ENCODE results near the gene PPEF2.
A peak's percentile ranks its signal among the peaks of the same experiment; 100 is the strongest.
"Not testable (repeated sequence)": the region's sequence is repeated elsewhere in the genome, so short reads cannot be mapped to it uniquely, and the experiment has no call there.

Gene PPEF2, protein sequence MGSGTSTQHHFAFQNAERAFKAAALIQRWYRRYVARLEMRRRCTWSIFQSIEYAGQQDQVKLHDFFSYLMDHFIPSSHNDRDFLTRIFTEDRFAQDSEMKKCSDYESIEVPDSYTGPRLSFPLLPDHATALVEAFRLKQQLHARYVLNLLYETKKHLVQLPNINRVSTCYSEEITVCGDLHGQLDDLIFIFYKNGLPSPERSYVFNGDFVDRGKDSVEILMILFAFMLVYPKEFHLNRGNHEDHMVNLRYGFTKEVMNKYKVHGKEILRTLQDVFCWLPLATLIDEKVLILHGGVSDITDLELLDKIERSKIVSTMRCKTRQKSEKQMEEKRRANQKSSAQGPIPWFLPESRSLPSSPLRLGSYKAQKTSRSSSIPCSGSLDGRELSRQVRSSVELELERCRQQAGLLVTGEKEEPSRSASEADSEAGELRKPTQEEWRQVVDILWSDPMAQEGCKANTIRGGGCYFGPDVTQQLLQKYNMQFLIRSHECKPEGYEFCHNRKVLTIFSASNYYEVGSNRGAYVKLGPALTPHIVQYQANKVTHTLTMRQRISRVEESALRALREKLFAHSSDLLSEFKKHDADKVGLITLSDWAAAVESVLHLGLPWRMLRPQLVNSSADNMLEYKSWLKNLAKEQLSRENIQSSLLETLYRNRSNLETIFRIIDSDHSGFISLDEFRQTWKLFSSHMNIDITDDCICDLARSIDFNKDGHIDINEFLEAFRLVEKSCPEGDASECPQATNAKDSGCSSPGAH

DNA sequence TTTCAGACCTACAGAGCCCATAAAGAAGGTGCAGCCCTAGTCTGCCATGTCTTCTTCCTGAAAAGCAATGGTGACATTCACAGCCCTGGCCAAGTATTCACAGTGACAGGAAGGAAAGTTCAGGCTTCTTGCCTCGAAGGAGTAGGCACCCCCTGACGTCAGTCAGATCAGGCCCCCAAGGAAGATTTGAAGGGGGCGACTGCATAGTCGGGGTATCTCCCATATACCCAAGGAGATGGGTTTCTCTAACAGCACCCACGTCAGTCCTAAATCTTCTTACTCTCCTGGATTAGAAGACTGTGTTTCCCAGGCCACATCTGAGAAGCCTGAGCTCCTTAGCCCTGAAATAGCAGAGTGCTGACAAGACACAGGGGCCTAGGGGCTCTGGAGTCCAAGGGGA, at the start of gene PPEF2:
TSS of gene PPEF2 (minus strand) at position 101 of the 400 bp plus-strand sequence. CDS start 6,127 bp downstream, outside the sequence.
- DNase-seq (ENCODE audit: low spot score): no peak

DNA sequence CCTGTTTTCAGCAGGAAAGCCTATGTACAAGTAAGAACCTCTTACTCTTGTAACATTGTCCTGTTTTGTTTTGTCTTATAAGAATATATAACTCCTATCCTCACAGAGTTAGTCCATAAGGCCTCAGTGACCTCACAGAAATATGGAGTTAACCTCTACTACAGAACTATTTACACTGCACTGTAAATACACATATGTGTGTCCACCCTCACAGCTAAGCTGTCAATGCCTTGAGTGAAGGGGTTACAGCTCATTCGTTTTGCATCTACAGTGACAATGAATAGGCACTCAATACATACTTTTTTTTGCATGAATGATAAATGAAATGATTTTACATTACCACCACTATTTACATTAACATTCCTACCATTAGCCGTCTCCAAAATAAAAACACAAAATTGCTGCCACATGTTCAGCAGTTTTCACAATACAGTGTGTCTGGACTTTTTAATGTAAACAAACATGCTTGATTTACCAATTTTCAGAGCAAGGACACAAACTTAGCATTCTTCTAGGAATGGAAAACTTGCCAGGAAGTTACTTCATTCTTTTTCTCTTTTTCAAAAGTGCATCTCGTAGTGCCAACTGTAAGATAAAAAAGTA, 48.1 kb upstream of the PPEF2 start:
- DNase-seq (ENCODE audit: low spot score): no peak

DNA sequence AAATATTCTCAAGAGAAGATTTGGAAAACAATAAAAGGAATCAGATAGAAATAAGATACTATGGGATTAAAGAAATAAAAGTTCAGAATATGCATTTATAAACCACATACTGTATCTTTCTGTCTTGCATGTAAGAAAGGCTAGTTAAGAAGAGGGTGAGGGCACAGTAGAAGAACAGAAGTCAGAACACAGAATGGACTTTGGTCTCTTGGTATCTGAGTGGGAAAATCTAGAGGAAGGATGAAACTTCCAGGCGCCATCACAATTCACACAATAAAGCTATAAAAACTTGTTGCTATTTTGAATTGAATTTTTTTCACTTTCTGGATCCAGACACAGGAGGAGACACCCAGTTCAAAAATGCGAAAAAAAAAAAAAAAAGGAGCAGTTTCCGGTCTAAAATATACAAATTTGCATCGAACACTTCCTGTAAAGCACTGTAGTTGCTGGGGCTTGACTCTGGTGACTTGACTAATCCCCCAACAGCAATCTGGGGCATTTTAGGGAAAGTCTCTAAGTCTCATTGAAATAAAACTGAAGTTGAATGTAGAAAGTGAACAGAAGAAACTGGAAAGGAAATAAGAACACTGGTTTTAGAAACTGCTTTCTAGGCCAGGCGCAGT, 46.7 kb upstream of the PPEF2 start:
- DNase-seq (ENCODE audit: low spot score): no peak

DNA sequence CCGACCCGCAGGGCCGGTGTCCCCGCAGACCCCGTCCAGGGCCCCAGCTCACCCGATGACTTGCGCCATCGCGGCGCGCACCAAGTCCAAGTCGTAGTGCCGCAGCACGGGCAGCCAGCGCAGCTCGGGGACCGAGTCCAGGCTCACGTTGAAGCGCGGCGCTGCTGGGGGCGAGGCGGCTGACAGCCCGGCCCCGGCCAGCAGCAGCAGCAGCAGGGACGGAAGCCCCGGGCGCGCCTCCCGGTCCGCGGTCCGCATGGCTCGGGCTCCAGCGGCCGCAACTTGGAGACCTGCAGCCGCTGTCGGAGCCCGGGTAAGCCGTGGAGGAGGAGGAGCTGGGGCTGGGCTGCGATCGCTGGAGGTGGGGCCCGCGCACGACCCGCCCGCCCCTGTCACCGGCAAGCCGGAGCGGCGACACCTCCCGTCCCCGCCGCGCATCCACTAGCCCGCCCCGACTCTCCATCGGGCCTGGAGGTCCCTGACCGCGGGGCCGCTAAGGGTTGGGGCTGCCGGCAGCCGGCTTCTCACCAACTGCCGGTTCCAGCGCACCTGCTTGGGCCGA, 38.5 kb upstream of the PPEF2 start, which contains the start of gene NAAA:
TSS of gene NAAA (minus strand) at position 322 of the 562 bp plus-strand sequence. CDS start at position 258, 64 bp downstream.
- peak; percentile 92 for DNase-seq (ENCODE audit: low spot score)

DNA sequence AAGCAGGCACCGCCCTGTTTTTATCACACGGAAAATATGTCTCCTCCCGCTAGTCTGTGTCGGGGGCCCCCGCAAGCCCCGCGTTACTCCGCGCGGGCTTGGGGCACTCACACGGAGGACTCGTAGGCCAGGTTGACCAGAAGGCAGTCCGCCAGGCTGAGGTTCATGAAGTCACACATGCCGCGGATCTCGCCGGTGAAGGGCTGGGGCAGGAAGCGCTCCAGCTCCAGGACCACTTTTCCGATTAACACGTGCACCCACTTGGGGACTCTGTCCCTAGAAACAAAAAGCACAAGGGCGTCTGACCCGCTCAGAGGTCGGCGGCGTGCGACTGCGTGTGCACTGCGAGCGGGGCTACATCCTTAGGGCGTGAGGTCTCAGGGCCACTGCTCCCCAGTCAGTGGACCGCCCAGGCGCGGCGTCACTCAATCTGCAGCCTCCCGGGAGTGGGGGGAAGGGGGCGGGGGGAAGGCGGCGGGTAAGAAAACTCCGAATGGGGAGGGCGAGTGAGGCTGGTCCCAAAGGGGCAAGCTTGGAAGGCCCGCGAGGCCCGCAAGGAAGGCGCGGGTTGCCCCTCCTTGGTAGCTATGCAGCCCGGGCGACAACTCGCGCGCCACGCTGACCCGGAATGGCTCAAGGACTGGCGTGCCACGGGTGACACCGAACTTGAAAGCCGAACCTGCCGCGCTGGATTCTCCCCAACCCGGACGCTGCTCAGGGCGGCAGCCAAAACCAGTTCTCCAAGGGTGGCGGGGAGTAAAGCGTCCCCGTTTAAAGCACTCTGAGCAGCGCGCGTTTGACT, 37.8 kb upstream of the PPEF2 start:
- DNase-seq (ENCODE audit: low spot score): peak; percentile 89

DNA sequence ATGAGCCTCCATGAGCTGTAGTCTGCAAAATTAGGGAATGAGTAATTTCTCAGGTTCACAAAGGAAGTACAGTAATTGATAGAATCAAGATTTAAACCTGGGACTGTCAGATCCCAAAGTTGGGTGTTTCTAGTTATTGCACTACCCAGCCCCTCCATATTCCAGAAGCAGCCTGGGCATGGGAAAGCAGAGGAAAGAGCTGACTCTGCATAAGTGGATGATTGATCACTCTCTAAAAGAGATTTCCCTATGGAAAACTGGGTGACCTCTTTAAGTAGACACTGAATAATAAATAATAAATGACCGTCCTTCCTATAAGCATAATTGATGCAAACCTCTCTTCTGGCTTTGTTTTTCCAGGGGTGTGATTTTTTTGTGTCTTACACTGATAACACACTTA, 33.4 kb upstream of the PPEF2 start:
- no peak for DNase-seq (ENCODE audit: low spot score)

DNA sequence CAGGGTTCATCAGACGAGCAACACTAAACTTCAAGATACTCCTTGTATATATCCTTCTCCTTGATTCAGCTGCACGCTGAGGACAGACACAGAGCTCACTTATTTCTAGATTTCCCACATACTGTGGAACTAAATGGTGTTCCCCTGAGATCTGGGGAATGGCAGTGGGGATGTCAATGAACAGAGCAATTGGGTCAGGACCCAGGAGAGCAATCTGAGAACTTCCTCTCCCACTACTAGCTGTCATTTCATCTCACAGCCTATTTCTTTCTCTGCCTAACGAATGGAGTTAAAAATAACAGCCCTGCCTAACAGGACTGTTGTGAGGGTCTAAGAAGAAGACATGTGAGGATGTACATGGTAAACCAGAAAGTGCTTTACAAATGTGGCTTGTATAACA, 27.9 kb upstream of the PPEF2 start:
- DNase-seq (ENCODE audit: low spot score): no peak

DNA sequence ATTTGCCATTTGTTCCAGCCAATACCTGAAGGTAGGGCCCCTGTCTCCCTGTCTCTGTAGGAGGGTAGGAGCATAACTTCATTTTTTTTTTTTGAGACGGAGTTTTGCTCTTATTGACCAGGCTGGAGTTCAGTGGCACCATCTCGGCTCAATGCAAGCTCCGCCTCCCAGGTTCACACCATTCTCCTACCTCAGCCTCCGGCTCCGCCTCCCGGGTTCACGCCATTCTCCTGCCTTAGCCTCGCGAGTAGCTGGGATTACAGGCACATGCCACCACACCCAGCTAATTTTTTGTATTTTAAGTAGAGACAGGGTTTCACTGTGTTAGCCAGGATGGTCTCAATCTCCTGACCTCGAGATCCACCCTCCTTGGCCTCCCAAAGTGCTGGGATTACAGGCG, 22.7 kb upstream of the PPEF2 start:
- DNase-seq (ENCODE audit: low spot score): not testable (repeated sequence)

DNA sequence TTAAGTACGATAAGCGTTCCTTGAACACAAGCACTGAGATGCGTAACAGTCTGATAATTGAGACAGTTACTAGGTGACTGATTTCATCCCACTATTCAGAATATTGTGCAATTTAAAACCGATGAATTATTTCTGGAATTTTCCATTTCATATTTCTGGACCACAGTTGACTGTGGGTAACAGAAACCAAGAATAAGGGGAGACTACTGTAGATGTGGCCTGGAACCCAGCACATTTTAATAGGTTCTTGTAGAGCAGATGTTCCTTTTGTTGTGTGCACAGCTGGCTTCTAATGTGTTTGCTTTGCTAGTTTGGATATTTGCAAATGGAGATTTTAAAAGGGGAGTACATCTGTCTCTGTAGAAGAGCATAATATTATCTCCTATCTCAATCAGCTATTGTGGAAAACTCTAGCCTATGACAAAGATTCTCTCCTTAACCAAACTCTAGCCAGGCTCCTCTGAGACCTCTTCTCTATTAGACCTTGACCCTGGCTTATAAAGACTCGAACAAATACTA, 22.1 kb upstream of the PPEF2 start:
- DNase-seq (ENCODE audit: low spot score): no peak

DNA sequence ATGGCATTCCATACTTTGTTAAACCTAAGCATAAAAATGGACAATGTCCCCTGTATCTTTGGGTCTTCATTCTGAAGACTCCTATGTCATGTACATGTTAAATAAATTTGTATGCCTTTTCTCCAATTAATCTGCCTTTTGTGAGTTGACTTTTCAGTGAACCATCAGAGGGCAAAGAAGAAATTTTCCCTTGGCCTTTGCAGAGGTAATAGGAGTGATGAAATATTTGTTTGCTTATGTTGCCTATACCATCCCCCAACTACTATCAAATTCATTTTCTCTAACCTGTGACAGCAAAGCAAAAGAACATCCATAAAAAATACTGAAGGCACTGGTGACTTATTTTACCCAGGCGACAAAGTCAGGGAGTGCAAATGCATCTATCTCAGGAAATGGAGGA, 20.3 kb upstream of the PPEF2 start:
- no peak for DNase-seq (ENCODE audit: low spot score)

DNA sequence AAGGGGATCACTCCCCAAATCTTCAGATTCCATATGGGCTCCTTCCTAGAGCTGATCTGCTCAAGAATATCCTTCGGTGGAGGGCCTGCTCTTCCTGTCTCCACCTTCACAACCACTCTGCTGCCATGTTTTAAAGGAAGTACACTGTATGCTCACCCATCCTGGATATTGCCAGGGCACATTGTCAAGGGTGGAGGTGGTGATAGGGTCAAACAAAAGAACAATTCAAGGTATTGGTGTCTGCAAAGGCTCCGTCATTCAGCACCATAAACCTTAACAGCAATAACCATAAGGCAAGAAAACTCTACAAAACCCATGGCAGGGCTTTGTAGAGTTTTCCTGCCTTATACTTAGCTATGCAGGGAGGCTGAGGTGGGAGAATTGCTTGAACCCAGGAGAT, 19.7 kb upstream of the PPEF2 start:
- no peak for DNase-seq (ENCODE audit: low spot score)

DNA sequence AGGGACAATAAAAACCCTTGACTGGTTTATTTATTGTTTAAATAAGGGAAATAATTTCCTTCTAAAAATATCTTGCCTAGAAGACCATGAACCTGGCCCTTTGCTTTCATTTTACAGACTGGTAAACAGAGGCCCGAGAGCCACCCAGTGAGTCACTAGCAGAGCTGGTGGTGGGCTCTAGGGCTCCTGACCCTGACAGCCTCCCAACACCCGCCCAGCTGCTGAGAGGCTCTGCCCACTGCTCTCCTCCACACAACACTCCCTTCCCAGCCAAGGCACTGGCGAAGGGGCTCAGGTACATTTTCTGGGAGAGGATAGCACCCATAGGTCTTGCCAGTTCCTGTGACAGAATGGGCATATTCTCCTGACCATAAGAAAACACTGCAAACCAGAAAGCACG, 18.1 kb upstream of the PPEF2 start:
- DNase-seq (ENCODE audit: low spot score): no peak

DNA sequence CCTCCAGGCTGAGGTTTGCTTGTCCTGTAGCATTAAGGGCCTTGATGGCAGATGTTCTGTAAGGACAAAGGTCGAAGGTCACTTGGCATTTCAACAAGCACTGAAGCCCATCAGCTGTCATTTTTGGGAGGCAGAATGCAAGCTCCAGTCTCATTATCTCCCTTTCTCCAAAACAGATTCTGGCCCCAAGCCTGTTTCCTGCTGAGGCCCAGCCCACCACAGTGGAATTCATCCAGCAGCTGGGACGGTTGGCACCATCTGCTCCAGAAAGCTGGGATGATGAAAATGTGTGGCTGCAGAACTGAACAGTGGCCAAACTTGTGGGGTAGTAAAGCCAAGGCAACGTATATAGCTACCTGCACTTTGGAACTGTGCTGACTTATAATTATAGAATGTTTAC, 17.7 kb upstream of the PPEF2 start:
- DNase-seq (ENCODE audit: low spot score): peak; percentile 46

DNA sequence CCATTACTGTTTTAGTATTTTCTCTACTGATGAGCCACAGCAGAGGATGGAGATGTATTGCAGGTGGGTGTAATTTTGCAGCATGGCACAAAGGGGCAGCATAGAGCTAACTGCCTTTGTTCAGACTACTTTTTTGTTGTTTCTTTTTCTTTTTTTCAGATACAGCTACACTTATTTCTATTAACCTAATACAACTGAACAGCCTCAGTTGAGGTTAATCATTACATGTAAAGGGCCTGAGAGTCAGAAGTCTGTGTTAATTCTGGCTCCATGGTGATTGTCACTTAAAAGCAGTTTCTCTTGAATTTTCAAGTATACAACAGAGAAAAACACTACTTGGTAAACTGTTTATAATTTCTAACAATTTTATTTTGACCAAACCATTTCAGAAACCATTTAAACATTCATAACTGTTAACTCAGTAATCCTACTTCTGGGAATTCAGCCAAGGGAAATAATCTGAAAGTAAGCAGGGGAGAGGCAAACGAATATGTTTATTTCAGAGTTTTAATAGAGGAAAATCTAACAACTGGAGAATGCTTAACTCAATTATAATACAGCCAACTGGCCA, 13.9 kb upstream of the PPEF2 start:
- peak; percentile 76 for DNase-seq (ENCODE audit: low spot score)

DNA sequence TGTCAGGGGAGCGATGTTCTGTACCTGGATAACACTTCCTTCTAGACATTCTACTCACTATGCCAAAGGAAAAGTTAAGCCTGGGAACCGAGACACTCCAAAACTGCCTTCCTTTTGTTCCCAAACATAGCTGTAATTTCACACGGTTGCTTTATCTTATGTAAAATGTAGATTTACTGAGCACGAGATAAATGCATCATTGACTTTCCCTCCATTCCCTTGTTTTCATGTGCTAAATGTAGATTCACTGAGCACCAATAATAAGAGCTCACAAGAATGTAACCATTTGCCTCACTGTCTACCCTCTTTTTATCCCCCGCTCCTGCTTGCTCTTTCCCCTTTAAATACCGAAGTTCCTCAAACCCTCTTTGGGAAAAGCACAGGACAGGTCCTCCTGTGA, 10.7 kb upstream of the PPEF2 start:
- no peak for DNase-seq (ENCODE audit: low spot score)

DNA sequence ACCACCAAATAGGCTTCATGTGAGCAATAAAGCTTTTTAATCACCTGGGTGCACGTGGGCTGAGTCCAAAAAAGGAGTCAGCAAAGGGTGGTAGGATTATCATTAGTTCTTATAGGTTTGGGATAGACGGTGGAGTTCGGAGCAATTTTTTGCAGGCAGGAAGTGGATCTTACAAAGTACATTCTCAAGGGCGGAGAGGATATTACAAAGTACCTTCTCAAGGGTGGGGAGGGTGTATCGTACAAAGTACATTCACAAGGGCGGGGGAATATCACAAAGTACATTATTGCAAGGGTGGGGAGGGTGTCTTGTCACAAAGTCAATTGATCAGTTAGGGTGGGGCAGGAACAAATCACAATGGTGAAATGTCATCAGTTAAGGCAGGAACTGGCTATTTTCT, 8.6 kb upstream of the PPEF2 start:
- DNase-seq (ENCODE audit: low spot score): not testable (repeated sequence)

DNA sequence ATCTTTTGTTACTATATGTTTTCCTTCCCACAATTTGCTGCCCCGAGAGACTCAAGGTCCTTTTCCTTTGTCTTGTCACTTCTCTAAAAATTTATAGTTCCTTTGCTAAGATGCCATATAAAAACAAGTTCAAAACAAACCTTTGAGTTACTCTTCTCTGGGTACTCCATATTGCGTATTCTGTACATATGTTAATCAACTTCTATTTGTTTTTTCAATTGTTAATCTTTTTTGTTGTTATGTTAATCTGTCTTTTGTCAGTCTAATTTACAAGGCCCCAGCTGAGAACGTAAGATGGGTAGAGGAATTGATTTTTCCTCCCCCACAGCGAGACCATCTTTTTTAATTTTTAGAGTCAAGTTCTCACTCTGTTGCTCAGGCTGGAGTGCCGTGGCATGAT, 7.2 kb upstream of the PPEF2 start:
- no peak for DNase-seq (ENCODE audit: low spot score)

DNA sequence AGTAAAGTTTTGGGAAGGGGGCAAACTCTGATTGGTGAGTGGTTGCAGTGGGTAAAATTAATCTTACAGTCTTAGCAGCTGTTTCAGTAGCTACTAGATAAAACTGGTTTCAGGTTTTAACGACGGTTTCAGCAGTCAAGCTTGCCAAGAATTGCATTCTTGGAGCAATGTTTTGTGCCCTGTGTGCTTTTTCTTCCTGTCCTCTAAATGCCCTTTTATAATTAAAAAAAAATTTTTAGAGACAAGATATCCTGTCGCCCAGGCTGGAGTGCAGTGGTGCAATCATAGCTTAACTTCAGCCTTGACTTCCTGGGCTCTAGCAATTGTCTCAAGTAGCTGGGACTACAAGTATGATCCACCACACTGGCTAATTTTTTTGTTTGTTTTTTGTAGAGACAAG, 6.3 kb upstream of the PPEF2 start:
- DNase-seq (ENCODE audit: low spot score): no peak

DNA sequence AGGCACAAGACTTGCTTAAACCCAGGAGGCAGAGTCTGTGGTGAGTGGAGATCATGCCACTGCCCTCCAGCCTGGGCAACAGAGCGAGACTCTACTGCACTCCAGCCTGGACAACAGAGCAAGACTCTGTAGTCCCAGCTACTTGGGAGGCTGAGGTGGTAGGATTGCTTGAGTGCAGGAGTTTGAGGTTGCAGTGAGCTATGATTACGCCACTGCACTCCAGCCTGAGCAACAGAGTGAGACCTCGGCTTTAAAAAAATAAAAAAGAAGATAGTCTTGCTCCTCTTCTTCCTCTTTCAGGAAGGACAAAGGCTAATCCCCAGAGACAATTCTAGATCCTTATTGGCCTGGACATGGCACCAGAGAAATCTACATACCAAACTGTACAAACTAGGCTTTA, 5.7 kb upstream of the PPEF2 start:
- no peak for DNase-seq (ENCODE audit: low spot score)

DNA sequence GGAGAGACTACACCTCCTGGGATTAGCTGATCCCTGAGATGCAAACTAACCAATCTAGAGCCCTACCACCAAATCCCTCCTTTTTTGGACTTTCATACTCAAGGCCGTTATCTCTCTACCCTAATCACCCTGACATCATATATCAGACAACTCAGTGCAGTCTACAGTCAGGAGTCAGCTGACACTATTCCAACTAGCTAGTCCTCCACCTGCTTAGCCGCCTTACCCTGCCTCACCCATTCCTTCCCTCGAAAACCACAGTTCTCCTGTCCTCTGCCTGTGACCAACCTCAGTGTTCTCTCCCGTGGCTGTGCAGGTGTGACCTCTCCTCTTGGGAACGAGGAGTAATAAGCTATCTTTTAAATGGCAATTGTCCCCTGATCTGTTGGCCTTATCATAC, 1.8 kb upstream of the PPEF2 start:
- DNase-seq (ENCODE audit: low spot score): no peak

DNA sequence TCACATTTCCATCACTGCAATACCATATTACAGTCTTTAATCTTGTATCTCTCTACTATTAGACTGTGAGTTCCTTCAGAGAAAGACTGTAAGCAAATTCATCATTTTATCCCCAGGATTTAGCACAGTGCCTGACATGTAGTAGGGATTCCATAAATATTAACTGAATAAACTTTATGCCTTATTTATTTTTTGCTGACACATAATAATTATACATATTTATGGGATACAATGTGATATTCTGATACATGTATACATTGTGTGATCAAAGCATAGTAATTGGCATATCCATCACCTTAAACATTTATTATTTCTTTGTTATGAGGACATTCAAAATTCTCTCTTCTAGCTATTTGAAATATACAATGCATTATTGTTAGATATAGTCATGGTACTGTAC, 3.7 kb downstream of the PPEF2 start:
- DNase-seq (ENCODE audit: low spot score): no peak
